ENCODE results near the gene NUP50. TPM values are rescaled to one million over a fixed set of nuclear protein-coding genes. Genes with fewer than 3 reads are reported as not detected.

The NUP50 gene
- total and polyA plus RNA-seq, 2 of the 13 experiments (the other 11 are each of a cell fraction or from before 2014, with no cell fraction given) = 14.2 to 52.4 TPM

- TF ChIP-seq ZNF766 (CRISPR knock-in tag; IDR thresholded peaks at IDR 0.05; ENCODE audit: borderline replicate concordance) = peak; percentile 87; the same call in 1 of the 2 replicates
- TF ChIP-seq POLR2A (IDR thresholded peaks at IDR 0.05; ENCODE audit: insufficient read depth in 1 of 2, low read depth in 2 of 2, low read length in 2 of 2) = peak; percentile 73 to 84
- TF ChIP-seq AGO2 (optimal IDR thresholded peaks at IDR 0.05; ENCODE audit: low read depth, low read length) = peak; percentile 69
- 0 out of 2 replicates have a peak, but pooled peaks have one; percentile 74 for TF ChIP-seq ZNF136 (CRISPR knock-in tag; IDR thresholded peaks at IDR 0.05; ENCODE audit: low read depth)
- TF ChIP-seq GZF1 (CRISPR knock-in tag; IDR thresholded peaks at IDR 0.05) = no peak; the same call in 1 of the 2 replicates
- TF ChIP-seq ZNF7 (CRISPR knock-in tag; IDR thresholded peaks at IDR 0.05) = no peak
- no peak for TF ChIP-seq ZNF775 (CRISPR knock-in tag; IDR thresholded peaks at IDR 0.05; ENCODE audit: borderline replicate concordance)
- TF ChIP-seq ZNF24 (IDR thresholded peaks at IDR 0.05) = no peak
- TF ChIP-seq NFKBIZ (CRISPR knock-in tag; IDR thresholded peaks at IDR 0.05) = peak; percentile 85
- 0 out of 2 replicates have a peak, but pooled peaks have one; percentile 15 for TF ChIP-seq NR2F2 (IDR thresholded peaks at IDR 0.05; ENCODE audit: borderline replicate concordance, low read depth)
- peak; percentile 49 for TF ChIP-seq PATZ1 (CRISPR knock-in tag; IDR thresholded peaks at IDR 0.05)
- TF ChIP-seq, protein P1, sequence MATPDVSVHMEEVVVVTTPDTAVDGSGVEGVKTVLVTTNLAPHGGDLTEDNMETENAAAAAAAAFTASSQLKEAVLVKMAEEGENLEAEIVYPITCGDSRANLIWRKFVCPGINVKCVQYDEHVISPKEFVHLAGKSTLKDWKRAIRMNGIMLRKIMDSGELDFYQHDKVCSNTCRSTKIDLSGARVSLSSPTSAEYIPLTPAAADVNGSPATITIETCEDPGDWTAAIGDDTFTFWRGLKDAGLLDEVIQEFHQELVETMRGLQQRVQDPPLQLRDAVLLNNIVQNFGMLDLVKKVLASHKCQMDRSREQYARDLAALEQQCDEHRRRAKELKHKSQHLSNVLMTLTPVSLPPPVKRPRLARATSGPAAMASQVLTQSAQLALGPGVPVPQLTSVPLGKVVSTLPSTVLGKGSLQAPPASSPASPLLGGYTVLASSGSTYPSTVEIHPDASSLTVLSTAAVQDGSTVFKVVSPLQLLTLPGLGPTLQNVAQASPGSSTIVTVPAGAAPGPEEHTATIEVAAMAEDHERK (CRISPR knock-in tag; IDR thresholded peaks at IDR 0.05; ENCODE audit: low read depth) = no peak
- TF ChIP-seq HDAC2 (CRISPR knock-in tag; IDR thresholded peaks at IDR 0.05) = peak; percentile 79
- TF ChIP-seq SMAD3 (CRISPR knock-in tag; IDR thresholded peaks at IDR 0.05) = peak; percentile 55; the same call in 1 of the 2 replicates
- TF ChIP-seq, protein P2, sequence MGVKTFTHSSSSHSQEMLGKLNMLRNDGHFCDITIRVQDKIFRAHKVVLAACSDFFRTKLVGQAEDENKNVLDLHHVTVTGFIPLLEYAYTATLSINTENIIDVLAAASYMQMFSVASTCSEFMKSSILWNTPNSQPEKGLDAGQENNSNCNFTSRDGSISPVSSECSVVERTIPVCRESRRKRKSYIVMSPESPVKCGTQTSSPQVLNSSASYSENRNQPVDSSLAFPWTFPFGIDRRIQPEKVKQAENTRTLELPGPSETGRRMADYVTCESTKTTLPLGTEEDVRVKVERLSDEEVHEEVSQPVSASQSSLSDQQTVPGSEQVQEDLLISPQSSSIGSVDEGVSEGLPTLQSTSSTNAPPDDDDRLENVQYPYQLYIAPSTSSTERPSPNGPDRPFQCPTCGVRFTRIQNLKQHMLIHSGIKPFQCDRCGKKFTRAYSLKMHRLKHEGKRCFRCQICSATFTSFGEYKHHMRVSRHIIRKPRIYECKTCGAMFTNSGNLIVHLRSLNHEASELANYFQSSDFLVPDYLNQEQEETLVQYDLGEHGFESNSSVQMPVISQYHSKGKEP (CRISPR knock-in tag; IDR thresholded peaks at IDR 0.05) = 0 out of 2 replicates have a peak, but pooled peaks have one; percentile 58
- peak; percentile 60 for TF ChIP-seq PPARG (CRISPR knock-in tag; conservative IDR thresholded peaks at IDR 0.05)
- TF ChIP-seq REXO4 (CRISPR knock-in tag; IDR thresholded peaks at IDR 0.05; ENCODE audit: borderline replicate concordance) = peak; percentile 64; the same call in 1 of the 2 replicates
- peak; percentile 81; the same call in 1 of the 2 replicates for TF ChIP-seq ZNF431 (CRISPR knock-in tag; IDR thresholded peaks at IDR 0.05; ENCODE audit: borderline replicate concordance, low read depth)
- TF ChIP-seq SP4 (CRISPR knock-in tag; IDR thresholded peaks at IDR 0.05) = no peak; the same call in 1 of the 2 replicates
- TF ChIP-seq FUBP1 (CRISPR knock-in tag; IDR thresholded peaks at IDR 0.05; ENCODE audit: borderline replicate concordance) = no peak
- no peak for TF ChIP-seq PHF5A (CRISPR knock-in tag; IDR thresholded peaks at IDR 0.05; ENCODE audit: low read depth, unreplicated experiment)
- no peak for TF ChIP-seq ATF7 (IDR thresholded peaks at IDR 0.05)
- TF ChIP-seq ATF7 (CRISPR knock-in tag; IDR thresholded peaks at IDR 0.05) = 0 out of 2 replicates have a peak, but pooled peaks have one; percentile 21
- TF ChIP-seq KAT7 (CRISPR knock-in tag; IDR thresholded peaks at IDR 0.05; ENCODE audit: borderline replicate concordance) = peak; percentile 43; the same call in 1 of the 2 replicates
These were observed at the start of gene NUP50 (continued) for GRCh38 chr22:45163451-45164269.
